ENCODE measurements around the gene LUZP2.
"Not testable (repeated sequence)": the region's sequence is repeated elsewhere in the genome, so short reads cannot be mapped to it uniquely, and the experiment has no call there.

GRCh38 chr11:24993903-24994302 is 497.1 kb downstream of the LUZP2 start:
- TF ChIP-seq CTCF (conservative IDR thresholded peaks at IDR 0.05; ENCODE audit: low read length); EZH2phosphoT487 (IDR thresholded peaks at IDR 0.05; ENCODE audit: borderline replicate concordance, low read depth, low read length): not testable (repeated sequence)
